Muscle of leg (tissue), 11 donors: ENCODE results near the gene IMPACT. TPM values are rescaled to one million over a fixed set of nuclear protein-coding genes. Genes with fewer than 3 reads are reported as not detected.

Experiments
- DNase-seq: peaks from one replicate; pipeline ENCODE4 v3.0.0; 2013
- H3K27ac ChIP-seq: one replicate; pipeline ENCODE4 v1.5.1; 2013; ENCODE audit warnings: mild to moderate bottlenecking, low read length, control low read depth
- H3K27me3 ChIP-seq: one replicate; pipeline ENCODE4 v1.6.1; 2013; ENCODE audit warnings: low read length; ENCODE audit not compliant: control insufficient read depth, insufficient read depth
- H3K36me3 ChIP-seq: one replicate; pipeline ENCODE4 v1.6.1; 2013; ENCODE audit warnings: low read length; ENCODE audit not compliant: control insufficient read depth, insufficient read depth
- H3K4me1 ChIP-seq: one replicate; pipeline ENCODE4 v1.6.1; 2013; ENCODE audit warnings: low read length; ENCODE audit not compliant: control insufficient read depth, insufficient read depth
- H3K4me3 ChIP-seq: one replicate; pipeline ENCODE4 v1.5.1; 2013; ENCODE audit warnings: low read length, control low read depth
- H3K9me3 ChIP-seq: replicated peaks from 2 replicates; pipeline ENCODE4 v1.6.1; 2013; ENCODE audit warnings: low read depth, low read length; ENCODE audit not compliant: control insufficient read depth
- WGBS: methylation state at CpG from one replicate; pipeline ENCODE4 v1.1.5; 2013; ENCODE audit warnings: missing lambda C conversion rate; ENCODE audit not compliant: insufficient coverage; 5-methylcytosine and 5-hydroxymethylcytosine counted together
- polyA plus RNA-seq, 8 donors: library from polyadenylated mRNA; unstranded; fragments of 120-200 nt; gene quantifications; one replicate each; pipeline versions ENCODE4 v1.2.1 to v1.2.3, GENCODE V29; 2013; ENCODE audit warnings: inconsistent platforms in 1 of 8, low replicate concordance in 1 of 8; ENCODE audit not compliant: insufficient read length in 8 of 8, insufficient read depth in 1 of 8
- total RNA-seq: library from RNA; stranded (reverse); fragments of 120-200 nt; gene quantifications from one replicate; pipeline ENCODE4 v1.2.4, GENCODE V29; 2013

IMPACT gene
- total and polyA plus RNA-seq, 9 donors, result 28.5 to 43.3 (median 37.0) TPM

DNA sequence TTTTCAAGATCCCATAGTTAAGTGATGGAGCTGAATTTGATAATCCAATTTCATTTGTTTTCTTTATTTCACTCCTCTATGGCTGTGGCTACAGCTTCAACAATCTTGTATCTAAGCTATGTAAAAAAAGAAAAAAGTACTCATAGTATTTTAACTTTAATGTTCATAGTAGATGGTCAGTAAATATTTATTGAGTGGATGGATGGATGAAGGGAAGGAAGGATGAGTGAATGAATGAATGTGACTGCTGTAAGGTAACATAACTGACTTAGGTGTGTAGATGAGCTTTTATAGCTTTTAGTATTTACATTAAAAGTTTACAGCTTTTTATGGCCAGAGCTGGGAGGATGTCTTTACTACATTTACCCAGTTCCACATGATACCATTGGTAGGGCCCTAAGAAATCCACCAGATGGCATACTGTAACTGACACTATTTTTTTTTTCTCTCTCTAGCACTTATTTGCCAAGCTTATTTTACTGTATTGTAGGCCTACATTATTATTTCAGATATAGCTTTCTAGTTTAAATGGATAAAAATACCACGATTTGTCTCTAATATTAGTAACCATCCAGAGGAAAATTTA is 20.6 kb downstream of the IMPACT start:
- H3K9me3 ChIP-seq, result no peaks in the 10 kb centered on the region
- no CpG with 5 or more reads among the region's 1 CpG for WGBS
- H3K27ac ChIP-seq, result no peak overlapping the region
- H3K36me3 ChIP-seq, result peaks cover 25% of the 10 kb centered on the region
- DNase-seq, result no peak
- H3K4me1 ChIP-seq, result no peaks in the 10 kb centered on the region
- no peak overlapping the region for H3K4me3 ChIP-seq
- H3K27me3 ChIP-seq, result no peaks in the 10 kb centered on the region

GRCh38 chr18:24447961-24448360 is 21.5 kb downstream of the IMPACT start:
- peaks cover 25% of the 10 kb centered on the region for H3K36me3 ChIP-seq
- no peak overlapping the region for H3K27ac ChIP-seq
- DNase-seq, result no peak
- H3K4me1 ChIP-seq, result no peaks in the 10 kb centered on the region
- H3K4me3 ChIP-seq, result no peak overlapping the region
- H3K27me3 ChIP-seq, result no peaks in the 10 kb centered on the region
- no CpG with 5 or more reads among the region's 1 CpG for WGBS
- H3K9me3 ChIP-seq, result no peaks in the 10 kb centered on the region

DNA sequence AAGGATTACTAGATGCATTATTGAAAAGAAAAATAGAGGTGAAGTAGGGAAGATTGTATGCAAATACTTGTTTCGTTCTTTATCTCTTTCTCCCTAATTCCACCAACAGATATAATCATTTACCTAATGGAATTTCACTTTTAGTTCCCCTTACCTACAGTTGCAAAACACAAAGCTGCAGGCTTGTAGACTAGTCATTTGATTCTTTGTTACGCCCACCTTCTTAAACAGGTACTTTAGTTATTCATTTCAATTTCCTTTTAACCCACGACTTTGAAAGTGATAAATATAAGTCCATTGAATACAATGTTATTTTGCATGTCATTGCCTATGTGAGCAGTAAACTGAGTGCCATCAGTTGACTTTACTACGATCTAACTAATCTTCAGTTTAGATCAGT is 30.1 kb downstream of the IMPACT start:
- 100% methylated on average over 1 of the region's 4 CpGs for WGBS

DNA sequence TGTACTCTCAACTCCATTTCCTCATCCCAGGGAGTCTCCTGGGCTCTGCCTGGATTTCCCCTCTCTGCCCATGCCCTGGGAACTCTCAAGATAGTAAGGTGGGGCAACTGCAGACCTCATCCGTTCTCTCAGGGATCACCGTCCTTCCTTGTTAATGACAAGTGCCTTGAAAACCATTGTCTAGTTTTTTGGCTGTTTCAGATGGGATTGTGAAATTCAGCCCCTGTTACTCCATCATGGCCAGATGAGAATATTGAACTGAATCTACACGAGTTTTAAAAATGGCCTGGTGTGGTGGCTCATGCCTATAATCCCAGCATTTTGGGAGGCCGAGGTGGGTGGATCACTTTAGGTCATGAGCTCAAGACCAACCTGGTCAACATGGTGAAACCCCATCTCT is 33.3 kb downstream of the IMPACT start:
- H3K27me3 ChIP-seq, result no peaks in the 10 kb centered on the region
- no peaks in the 10 kb centered on the region for H3K9me3 ChIP-seq
- no peak overlapping the region for H3K27ac ChIP-seq
- DNase-seq, result no peak
- no peak overlapping the region for H3K4me3 ChIP-seq
- H3K4me1 ChIP-seq, result peaks cover 4% of the 10 kb centered on the region
- H3K36me3 ChIP-seq, result no peaks in the 10 kb centered on the region
- 83% methylated on average over 4 of the region's 4 CpGs for WGBS

More for the DNA sequence above, 30.1 kb downstream of the IMPACT start:
- H3K4me3 ChIP-seq, result no peak overlapping the region
- H3K9me3 ChIP-seq, result no peaks in the 10 kb centered on the region
- no peak for DNase-seq
- peaks cover under 1% of the 10 kb centered on the region for H3K36me3 ChIP-seq
- H3K4me1 ChIP-seq, result no peaks in the 10 kb centered on the region
- no peaks in the 10 kb centered on the region for H3K27me3 ChIP-seq
- H3K27ac ChIP-seq, result no peak overlapping the region

GRCh38 chr18:24460388-24460787 is 33.9 kb downstream of the IMPACT start, which contains the start of gene HRH4:
HRH4 (plus strand) TSS chr18:24460637; CDS start chr18:24460729, 92 bp downstream.
- no peak within 1 kb of the TSS for H3K27ac ChIP-seq
- H3K27me3 ChIP-seq, result no peaks in the 10 kb centered on the region
- peaks cover 4% of the 10 kb centered on the region for H3K4me1 ChIP-seq
- WGBS, result no CpG with 5 or more reads among the region's 1 CpG
- no peaks in the 10 kb centered on the region for H3K9me3 ChIP-seq
- H3K36me3 ChIP-seq, result no peaks in the 10 kb centered on the region
- H3K4me3 ChIP-seq, result no peak within 1 kb of the TSS
- DNase-seq, result no peak

DNA sequence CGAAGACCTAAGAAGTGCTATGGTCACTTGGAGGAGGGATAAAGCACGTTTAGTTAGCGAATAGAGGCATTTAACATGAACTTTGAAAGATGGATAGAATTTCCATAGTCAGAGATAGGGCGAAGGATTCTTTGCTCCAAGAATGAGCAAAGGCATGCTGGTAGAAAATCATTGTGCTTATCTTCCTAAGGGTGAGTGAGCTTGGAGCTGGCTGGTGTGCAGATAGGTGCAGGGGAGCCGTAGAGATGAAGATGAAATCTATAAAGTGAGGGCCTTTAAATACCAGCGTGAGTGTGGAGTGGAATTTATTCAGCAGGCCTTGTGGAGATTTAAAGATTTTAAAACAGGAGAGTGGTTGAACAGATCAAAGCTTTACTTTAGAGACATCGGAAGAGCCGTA is 35.5 kb downstream of the IMPACT start:
- Histone ChIP-seq H3K27me3 (no peaks in the 10 kb centered on the region), H3K27ac (no peak overlapping the region), H3K36me3 (no peaks in the 10 kb centered on the region), H3K9me3 (no peaks in the 10 kb centered on the region), H3K4me3 (no peak overlapping the region), H3K4me1 (peaks cover 4% of the 10 kb centered on the region)
- DNase-seq, result no peak
- 96% methylated on average over 8 of the region's 8 CpGs for WGBS

DNA sequence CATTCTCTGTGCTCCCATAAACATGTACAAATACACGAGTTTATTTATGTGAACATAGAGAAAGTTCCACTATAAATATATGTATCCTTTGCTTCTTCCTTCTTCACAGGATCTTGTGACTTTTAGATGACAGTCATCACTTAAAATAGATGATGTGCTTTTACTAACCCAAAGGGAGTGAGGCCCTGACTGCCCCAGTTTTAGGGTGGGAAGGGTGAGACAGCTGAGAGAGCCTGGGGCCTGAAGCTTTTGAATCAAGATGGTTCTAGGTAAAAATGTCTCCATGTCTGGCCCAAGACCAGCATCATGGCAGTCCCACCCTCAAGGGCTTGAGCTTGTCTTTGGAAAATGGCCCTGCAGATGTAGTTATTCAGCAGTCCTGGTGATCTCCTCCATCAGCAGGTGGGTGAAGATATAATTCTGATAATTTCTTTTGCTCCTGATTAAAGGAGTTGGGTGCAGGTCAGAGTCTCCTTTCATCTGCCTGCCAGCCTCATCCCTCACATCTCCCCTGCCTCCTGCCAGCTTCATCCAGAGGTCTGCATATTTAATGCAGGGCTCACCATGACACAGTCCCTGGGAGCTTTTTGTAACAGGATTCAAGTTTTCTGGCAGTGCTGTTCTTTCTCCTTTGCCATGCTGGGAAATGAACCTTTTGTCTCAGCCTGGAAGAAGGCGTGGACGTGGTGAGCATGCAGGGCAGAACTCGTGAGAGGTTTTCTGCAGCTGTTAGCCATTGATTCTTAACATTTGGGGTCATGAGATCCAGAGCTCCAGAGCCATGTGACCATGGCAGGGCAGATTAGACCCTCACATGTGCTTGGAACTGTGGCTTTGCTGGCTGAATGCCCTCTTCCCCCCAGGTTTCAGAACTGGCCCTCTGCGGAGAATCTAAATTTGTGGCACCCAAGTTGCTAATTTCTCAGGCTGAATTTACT is 36.6 kb downstream of the IMPACT start:
- peak; percentile 12 for DNase-seq
- H3K4me3 ChIP-seq, result no peak overlapping the region
- 17% methylated on average over 1 of the region's 5 CpGs for WGBS

GRCh38 chr18:24465486-24465885 is 39.0 kb downstream of the IMPACT start:
- Histone ChIP-seq H3K4me1 (peaks cover 4% of the 10 kb centered on the region), H3K27me3 (no peaks in the 10 kb centered on the region), H3K27ac (no peak overlapping the region), H3K4me3 (no peak overlapping the region), H3K9me3 (no peaks in the 10 kb centered on the region), H3K36me3 (no peaks in the 10 kb centered on the region)
- 77% methylated on average over 5 of the region's 7 CpGs for WGBS
- no peak for DNase-seq

More for the DNA sequence above, 36.6 kb downstream of the IMPACT start:
- H3K9me3 ChIP-seq, result no peaks in the 10 kb centered on the region
- peaks cover 4% of the 10 kb centered on the region for H3K4me1 ChIP-seq
- H3K36me3 ChIP-seq, result no peaks in the 10 kb centered on the region
- no peaks in the 10 kb centered on the region for H3K27me3 ChIP-seq
- H3K27ac ChIP-seq, result no peak overlapping the region

- no peaks in the 10 kb centered on the region for H3K27me3 ChIP-seq
- no peaks in the 10 kb centered on the region for H3K9me3 ChIP-seq
- H3K27ac ChIP-seq, result no peak overlapping the region
- H3K4me1 ChIP-seq, result peaks cover 4% of the 10 kb centered on the region
- H3K4me3 ChIP-seq, result no peak overlapping the region
- H3K36me3 ChIP-seq, result no peaks in the 10 kb centered on the region
- DNase-seq, result no peak
- no CpG with 5 or more reads among the region's 2 CpGs for WGBS
Measured at GRCh38 chr18:24466771-24467170, 40.3 kb downstream of the IMPACT start.

DNA sequence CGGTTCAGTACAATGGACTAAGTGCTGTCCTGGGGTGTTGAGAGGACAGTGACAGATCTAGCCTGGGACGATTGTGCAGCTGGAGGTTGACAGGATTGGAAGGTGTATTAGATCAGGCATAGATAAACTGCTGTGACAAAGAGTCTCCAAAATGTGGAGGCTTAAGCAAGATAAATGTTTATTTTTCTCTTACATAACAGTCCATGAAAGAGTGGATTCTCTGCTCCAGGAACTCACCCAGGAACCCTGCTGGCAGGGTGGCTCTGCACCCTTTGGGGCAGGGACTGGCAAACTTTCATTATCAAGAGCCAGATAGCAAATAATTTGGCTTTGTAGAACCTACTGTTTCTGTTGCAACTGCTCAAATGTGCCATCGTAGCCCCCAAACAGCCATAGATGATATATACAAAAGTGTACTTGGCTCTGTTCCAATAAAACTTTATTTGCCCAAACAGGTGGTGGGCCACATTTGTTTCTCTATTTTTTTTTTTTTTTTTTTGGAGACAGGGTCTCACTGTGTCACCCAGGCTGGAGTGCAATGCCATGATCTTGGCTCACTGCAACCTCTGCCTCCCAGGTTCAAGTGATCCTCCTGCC is 43.6 kb downstream of the IMPACT start:
- DNase-seq, result no peak
- Histone ChIP-seq H3K36me3 (no peaks in the 10 kb centered on the region), H3K4me3 (no peak overlapping the region)

More for the DNA sequence above, 43.6 kb downstream of the IMPACT start:
- 82% methylated on average over 2 of the region's 3 CpGs for WGBS
- H3K27ac ChIP-seq, result no peak overlapping the region
- H3K9me3 ChIP-seq, result no peaks in the 10 kb centered on the region
- H3K27me3 ChIP-seq, result no peaks in the 10 kb centered on the region
- H3K4me1 ChIP-seq, result no peaks in the 10 kb centered on the region
